LNCAP (cell line): Measurements from ENCODE around the gene CCT8.

Experiments
- CTCF ChIP-seq: fragments of 450-650 bp; IDR thresholded peaks from 2 replicates; pipeline ENCODE4 v1.5.1; 2017; ENCODE audit warnings: mild to moderate bottlenecking

The CCT8 gene

GRCh38 chr21:29022166-29022565 is 51.3 kb downstream of the CCT8 start:
- no peak for TF ChIP-seq CTCF

GRCh38 chr21:29018540-29018939 is 54.9 kb downstream of the CCT8 start:
- no peak for TF ChIP-seq CTCF

DNA sequence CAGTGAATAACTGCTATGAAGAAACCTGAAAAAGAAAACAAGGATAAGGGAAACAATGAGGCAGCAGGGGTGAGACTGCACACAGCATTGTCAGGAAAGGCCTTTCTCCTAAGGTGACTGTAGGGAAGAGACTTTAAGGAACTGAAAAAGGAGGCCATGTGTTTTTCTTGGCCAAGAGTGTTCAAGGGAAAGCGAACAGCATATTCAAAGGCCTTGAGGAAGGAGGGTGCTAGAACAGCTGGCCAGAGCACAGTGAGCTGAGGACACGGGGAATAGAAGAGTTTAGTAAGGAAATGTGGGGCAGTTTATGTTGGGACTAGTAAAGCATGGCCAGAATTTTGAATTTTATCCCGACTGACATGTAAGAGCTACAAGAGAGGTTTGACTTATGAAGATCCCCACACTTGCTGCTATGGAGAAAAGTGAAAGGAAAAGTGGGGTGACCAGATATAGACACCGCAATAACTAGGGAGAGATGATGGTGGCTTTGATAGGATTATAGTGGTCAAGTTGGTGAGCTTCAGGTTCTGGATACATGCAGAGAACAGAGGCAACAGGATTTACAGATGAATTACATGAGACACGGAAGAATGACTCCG is 55.7 kb downstream of the CCT8 start:
- TF ChIP-seq CTCF: no peak

GRCh38 chr21:29008367-29008766 is 65.1 kb downstream of the CCT8 start:
- no peak for TF ChIP-seq CTCF

DNA sequence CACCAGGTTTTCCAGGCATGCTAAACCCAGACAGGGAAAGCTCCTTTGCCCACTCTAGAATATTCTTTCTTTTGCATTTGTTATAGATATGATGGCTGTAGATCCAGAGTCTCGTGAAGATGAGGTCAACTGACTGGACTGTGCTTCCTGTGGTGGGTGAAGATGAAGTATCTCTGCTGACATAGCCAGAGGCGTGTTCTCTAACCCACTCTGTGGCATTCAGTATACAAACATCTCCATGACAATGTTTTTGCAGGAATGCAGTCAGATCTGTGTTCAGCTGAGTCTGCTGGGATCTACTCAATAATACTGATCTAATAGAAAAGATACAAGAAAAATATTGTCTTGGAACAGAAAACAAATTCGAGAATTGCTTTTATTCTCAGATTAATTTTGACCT is 65.6 kb downstream of the CCT8 start:
- TF ChIP-seq CTCF: no peak

GRCh38 chr21:29007135-29007534 is 66.3 kb downstream of the CCT8 start:
- TF ChIP-seq CTCF: no peak
